Measurements from ENCODE around the gene RAD51.
"Not testable (repeated sequence)": the region's sequence is repeated elsewhere in the genome, so short reads cannot be mapped to it uniquely, and the experiment has no call there.

RAD51 gene

DNA sequence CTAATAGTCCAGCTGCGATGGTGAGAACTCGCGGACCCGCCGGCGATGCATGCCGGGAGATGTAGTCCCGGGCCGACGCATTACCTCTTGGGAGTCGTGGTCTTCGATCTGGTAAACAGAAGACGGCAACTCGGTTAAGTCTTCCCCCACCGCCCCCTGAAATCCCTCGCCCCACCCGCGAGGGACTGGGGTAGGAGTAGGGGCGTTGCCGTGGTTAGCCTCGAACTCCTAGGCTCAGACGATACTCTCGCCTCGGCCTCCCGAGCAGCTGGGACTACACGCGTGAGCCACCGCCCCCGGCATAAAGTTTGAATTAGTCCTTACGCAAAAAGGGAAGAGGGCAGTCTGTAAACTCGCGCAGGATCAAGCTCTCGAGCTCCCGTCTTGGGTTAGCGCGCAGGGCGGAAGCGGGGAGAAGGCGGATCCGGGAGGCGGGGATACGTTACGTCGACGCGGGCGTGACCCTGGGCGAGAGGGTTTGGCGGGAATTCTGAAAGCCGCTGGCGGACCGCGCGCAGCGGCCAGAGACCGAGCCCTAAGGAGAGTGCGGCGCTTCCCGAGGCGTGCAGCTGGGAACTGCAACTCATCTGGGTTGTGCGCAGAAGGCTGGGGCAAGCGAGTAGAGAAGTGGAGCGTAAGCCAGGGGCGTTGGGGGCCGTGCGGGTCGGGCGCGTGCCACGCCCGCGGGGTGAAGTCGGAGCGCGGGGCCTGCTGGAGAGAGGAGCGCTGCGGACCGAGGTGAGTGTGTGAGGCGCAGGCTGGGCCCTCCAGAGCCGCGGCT is at the start of gene RAD51:
Gene RAD51, plus strand, starts transcription at position 487 of the 781 bp plus-strand sequence. CDS start 3,585 bp downstream, outside the sequence.
- Histone ChIP-seq H3K4me1 (ENCODE audit: insufficient read depth, low read length) (peaks cover 11% of the 10 kb centered on the region), H2AFZ (ENCODE audit: low read depth, low read length) (peak within 1 kb of the TSS; percentile 87)

DNA sequence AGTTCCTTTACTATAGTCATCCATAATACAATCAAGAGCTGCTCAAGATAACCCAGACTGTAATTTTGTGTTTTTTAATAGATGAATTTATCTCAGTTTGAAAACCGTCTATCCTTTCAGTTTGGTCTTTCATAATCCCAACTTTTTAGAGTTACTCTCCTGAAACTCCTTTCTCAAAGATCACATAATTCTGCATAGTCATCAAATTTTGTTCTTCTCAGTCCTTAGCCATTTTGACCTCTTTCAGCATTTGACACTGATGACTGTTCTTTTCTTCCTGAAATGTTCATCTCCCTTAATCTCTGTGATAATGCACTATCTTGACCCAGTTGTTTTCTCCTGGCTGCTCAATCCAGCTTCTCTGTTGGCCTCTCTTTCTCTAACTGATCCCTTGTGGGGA is 47.5 kb upstream of the RAD51 start:
- no peak overlapping the region for H3K4me3 ChIP-seq (ENCODE audit: low read length)
- no peak overlapping the region for H2AFZ ChIP-seq (ENCODE audit: low read depth, low read length)
- no peaks in the 10 kb centered on the region for H3K27me3 ChIP-seq (ENCODE audit: insufficient read depth, low read length)
- H3K9me3 ChIP-seq (ENCODE audit: low read length) = no peaks in the 10 kb centered on the region
- H3K36me3 ChIP-seq (ENCODE audit: insufficient read depth, low read length) = peaks cover 34% of the 10 kb centered on the region
- no peaks in the 10 kb centered on the region for H3K4me1 ChIP-seq (ENCODE audit: insufficient read depth, low read length)

More for the DNA sequence above, at the start of gene RAD51:
- no peaks in the 10 kb centered on the region for H3K27me3 ChIP-seq (ENCODE audit: insufficient read depth, low read length)
- peak within 1 kb of the TSS; percentile 69 for H3K4me3 ChIP-seq (ENCODE audit: low read length)
- no peaks in the 10 kb centered on the region for H3K9me3 ChIP-seq (ENCODE audit: low read length)
- peaks cover 9% of the 10 kb centered on the region for H3K36me3 ChIP-seq (ENCODE audit: insufficient read depth, low read length)

DNA sequence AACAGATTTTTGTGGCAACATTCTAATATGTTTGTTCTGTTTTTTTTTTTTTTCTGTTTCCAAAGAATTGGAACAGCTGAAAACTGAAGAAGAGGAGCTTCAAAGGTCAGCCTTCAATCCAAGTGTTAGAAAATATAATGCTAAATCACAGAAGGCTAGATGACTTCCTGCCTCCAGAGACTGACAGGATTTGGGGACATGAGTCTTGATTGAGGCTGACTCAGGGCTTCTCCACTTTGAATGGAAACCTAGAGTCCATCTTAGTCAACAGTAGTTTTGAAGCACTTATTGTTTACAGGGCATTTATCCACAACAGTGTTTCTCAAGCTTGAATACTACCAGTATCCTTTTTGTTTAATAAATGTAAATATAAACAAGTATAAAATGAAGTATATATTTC is 44.5 kb upstream of the RAD51 start:
- Histone ChIP-seq H3K36me3 (ENCODE audit: insufficient read depth, low read length) (peaks cover 42% of the 10 kb centered on the region), H3K4me1 (ENCODE audit: insufficient read depth, low read length) (no peaks in the 10 kb centered on the region), H3K9me3 (ENCODE audit: low read length) (no peaks in the 10 kb centered on the region), H3K27me3 (ENCODE audit: insufficient read depth, low read length) (no peaks in the 10 kb centered on the region), H3K4me3 (ENCODE audit: low read length) (no peak overlapping the region), H2AFZ (ENCODE audit: low read depth, low read length) (no peak overlapping the region)

DNA sequence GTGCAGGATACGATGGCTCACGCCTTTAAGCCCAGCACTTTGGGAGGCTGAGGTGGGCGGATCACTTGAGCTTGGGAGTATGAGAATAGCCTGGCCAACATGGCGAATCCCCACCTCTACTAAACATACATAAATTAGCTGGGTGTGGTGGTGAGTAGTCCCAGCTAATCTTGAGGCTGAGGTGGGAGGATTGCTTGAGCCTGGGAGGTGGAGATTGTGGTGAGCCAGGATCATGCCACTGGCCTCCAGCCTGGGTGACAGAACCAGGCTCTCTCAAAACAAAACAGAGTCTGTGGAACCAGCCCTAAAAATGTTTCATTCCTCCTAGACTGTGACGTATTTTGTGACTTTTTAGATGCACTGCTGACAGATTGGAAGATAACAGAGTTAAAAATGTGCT is 34.3 kb upstream of the RAD51 start:
- peaks cover 6% of the 10 kb centered on the region for H3K9me3 ChIP-seq (ENCODE audit: low read length)
- H2AFZ ChIP-seq (ENCODE audit: low read depth, low read length) = no peak overlapping the region
- no peaks in the 10 kb centered on the region for H3K27me3 ChIP-seq (ENCODE audit: insufficient read depth, low read length)
- H3K36me3 ChIP-seq (ENCODE audit: insufficient read depth, low read length) = peaks cover 24% of the 10 kb centered on the region
- no peak overlapping the region for H3K4me3 ChIP-seq (ENCODE audit: low read length)
- no peaks in the 10 kb centered on the region for H3K4me1 ChIP-seq (ENCODE audit: insufficient read depth, low read length)

DNA sequence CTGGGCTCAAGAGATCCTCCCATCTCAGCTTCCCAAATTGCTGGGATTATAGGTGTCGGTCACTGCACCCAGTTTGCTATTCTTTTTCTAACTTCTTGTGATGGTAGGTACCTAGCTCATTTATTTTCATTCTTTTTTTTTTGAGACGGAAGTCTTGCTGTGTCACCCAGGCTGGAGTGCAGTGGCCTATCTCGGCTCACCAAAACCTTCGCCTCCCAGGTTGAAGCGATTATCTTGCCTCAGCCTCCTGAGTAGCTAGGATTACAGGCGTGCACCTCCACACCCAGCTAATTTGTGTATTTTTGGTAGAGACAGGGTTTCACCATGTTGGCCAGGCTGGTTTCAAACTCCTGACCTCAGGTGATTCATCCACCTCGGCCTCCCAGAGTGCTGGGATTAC is 30.1 kb upstream of the RAD51 start:
- H3K9me3 ChIP-seq (ENCODE audit: low read length) = peaks cover 8% of the 10 kb centered on the region
- H3K27me3 ChIP-seq (ENCODE audit: insufficient read depth, low read length) = no peaks in the 10 kb centered on the region
- no peak overlapping the region for H3K4me3 ChIP-seq (ENCODE audit: low read length)
- no peaks in the 10 kb centered on the region for H3K4me1 ChIP-seq (ENCODE audit: insufficient read depth, low read length)
- H3K36me3 ChIP-seq (ENCODE audit: insufficient read depth, low read length) = peaks cover 16% of the 10 kb centered on the region
- H2AFZ ChIP-seq (ENCODE audit: low read depth, low read length) = no peak overlapping the region

DNA sequence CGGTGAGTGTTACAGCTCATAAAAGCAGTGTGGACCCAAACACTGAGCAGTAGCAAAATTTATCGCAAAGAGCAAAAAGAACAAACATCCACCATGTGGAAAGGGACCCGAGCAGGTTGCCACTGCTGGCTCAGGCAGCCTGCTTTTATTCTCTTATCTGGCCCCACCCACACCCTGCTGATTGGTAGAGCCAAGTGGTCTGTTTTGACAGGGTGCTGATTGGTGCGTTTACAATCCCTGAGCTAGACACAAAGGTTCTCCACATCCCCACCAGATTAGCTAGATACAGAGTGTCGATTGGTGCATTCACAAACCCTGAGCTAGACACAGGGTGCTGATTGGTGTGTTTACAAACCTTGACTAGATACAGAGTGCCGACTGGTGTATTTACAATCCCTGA is 18.7 kb upstream of the RAD51 start:
- not testable (repeated sequence) for H3K4me3 ChIP-seq (ENCODE audit: low read length); H3K27me3 ChIP-seq (ENCODE audit: insufficient read depth, low read length); H3K36me3 ChIP-seq (ENCODE audit: insufficient read depth, low read length); H3K9me3 ChIP-seq (ENCODE audit: low read length); H2AFZ ChIP-seq (ENCODE audit: low read depth, low read length); H3K4me1 ChIP-seq (ENCODE audit: insufficient read depth, low read length)

DNA sequence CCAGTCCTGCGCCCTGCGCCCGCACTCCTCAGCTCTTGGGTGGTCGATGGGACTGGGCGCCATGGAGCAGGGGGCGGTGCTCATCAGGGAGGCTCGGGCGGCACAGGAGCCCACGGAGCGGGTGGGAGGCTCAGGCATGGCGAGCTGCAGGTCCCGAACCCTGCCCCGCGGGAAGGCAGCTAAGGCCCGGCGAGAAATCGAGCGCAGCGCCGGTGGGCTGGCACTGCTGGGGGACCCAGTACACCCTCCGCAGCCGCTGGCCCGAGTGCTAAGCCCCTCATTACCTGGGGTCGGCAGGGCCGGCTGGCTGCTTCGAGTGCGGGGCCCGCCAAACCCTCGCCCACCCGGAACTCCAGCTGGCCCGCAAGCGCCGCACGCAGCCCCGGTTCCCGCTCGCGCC is 18.1 kb upstream of the RAD51 start:
- H3K4me3 ChIP-seq (ENCODE audit: low read length); H3K4me1 ChIP-seq (ENCODE audit: insufficient read depth, low read length); H3K36me3 ChIP-seq (ENCODE audit: insufficient read depth, low read length); H2AFZ ChIP-seq (ENCODE audit: low read depth, low read length); H3K27me3 ChIP-seq (ENCODE audit: insufficient read depth, low read length); H3K9me3 ChIP-seq (ENCODE audit: low read length): not testable (repeated sequence)

DNA sequence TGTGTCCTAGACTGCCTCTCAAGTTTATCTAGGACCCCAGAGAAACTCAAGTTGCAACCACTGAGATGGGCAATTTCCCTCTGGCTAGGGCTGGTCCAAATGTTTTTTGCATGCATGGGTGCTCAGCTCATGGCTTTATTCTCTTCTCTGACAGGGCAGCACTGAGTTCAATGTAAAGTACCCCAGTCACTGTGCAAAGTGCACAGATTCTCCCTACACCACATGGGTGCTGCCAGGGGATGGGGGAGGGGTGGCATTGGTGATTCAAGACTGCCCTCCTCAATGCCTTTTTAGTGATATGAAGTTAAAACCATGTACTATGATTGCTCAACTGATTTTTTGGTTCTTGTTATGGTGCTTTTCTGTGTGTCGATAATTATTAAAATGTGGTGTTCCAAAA is 14.8 kb upstream of the RAD51 start:
- Histone ChIP-seq H3K36me3 (ENCODE audit: insufficient read depth, low read length) (no peaks in the 10 kb centered on the region), H3K4me1 (ENCODE audit: insufficient read depth, low read length) (no peaks in the 10 kb centered on the region), H3K27me3 (ENCODE audit: insufficient read depth, low read length) (no peaks in the 10 kb centered on the region), H3K4me3 (ENCODE audit: low read length) (no peak overlapping the region), H3K9me3 (ENCODE audit: low read length) (no peaks in the 10 kb centered on the region), H2AFZ (ENCODE audit: low read depth, low read length) (no peak overlapping the region)

DNA sequence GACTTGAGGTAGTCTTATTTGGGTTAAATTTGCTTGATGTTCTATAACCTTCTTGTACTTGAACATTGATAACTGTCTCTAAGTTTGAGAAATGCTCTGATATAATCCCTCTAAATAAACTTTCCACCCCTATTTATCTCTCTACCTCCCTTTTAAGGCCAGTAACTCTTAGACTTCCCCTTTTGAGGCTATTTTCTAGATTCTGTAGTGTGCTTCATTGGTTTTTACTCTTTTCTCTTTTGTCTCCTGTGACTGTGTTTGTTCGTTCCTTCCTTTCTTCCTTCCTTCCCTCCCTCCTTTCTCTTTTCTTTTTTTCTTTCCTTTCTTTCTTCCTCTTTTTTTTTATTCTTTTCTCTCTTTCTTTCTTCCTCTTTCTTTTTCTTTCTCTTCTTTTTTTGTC is 14.0 kb upstream of the RAD51 start:
- H3K4me1 ChIP-seq (ENCODE audit: insufficient read depth, low read length); H3K4me3 ChIP-seq (ENCODE audit: low read length); H3K36me3 ChIP-seq (ENCODE audit: insufficient read depth, low read length); H3K9me3 ChIP-seq (ENCODE audit: low read length); H2AFZ ChIP-seq (ENCODE audit: low read depth, low read length); H3K27me3 ChIP-seq (ENCODE audit: insufficient read depth, low read length): not testable (repeated sequence)

DNA sequence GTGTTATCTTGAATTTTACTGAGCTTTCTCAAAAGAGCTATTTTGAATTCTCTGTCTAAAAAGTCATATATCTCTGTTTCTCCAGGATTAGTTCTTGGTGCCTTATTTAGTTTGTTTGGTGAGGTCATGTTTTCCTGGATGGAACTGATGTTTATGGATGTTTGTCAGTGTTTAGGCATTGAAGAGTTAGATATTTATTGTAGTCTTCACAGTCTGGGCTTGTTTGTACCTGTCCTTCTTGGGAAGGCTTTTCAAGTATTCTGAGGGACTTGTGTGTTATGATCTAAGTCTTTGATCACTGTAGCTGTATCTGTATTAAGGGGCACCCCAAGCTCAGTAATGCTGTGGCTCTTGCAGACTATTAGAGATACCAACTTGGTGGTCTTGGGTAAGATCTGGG is 10.6 kb upstream of the RAD51 start:
- H3K9me3 ChIP-seq (ENCODE audit: low read length) = no peaks in the 10 kb centered on the region
- no peak overlapping the region for H3K4me3 ChIP-seq (ENCODE audit: low read length)
- H2AFZ ChIP-seq (ENCODE audit: low read depth, low read length) = no peak overlapping the region
- no peaks in the 10 kb centered on the region for H3K4me1 ChIP-seq (ENCODE audit: insufficient read depth, low read length)
- H3K36me3 ChIP-seq (ENCODE audit: insufficient read depth, low read length) = no peaks in the 10 kb centered on the region
- H3K27me3 ChIP-seq (ENCODE audit: insufficient read depth, low read length) = no peaks in the 10 kb centered on the region

DNA sequence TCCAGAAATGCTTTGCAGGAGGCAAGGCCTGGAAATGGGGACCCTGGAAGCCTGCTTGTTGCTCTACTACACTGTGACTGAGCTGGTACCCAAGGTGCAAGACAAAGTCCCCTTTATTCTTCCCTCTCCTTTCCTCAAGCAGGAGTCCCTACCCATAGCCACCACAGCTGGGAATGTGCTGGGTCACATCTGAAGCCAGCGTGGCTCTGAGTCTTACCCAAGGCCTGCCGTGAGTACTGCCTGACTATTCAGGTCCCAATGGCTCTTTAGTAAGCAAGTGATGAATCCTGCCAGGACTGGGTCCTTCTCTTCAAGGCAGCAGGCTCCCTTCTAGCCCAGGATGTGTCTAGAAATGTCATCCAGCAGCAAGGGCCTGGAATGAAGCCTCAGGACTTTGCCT is 9.6 kb upstream of the RAD51 start:
- no peaks in the 10 kb centered on the region for H3K36me3 ChIP-seq (ENCODE audit: insufficient read depth, low read length)
- H3K27me3 ChIP-seq (ENCODE audit: insufficient read depth, low read length) = no peaks in the 10 kb centered on the region
- no peaks in the 10 kb centered on the region for H3K9me3 ChIP-seq (ENCODE audit: low read length)
- no peak overlapping the region for H3K4me3 ChIP-seq (ENCODE audit: low read length)
- no peak overlapping the region for H2AFZ ChIP-seq (ENCODE audit: low read depth, low read length)
- no peaks in the 10 kb centered on the region for H3K4me1 ChIP-seq (ENCODE audit: insufficient read depth, low read length)

DNA sequence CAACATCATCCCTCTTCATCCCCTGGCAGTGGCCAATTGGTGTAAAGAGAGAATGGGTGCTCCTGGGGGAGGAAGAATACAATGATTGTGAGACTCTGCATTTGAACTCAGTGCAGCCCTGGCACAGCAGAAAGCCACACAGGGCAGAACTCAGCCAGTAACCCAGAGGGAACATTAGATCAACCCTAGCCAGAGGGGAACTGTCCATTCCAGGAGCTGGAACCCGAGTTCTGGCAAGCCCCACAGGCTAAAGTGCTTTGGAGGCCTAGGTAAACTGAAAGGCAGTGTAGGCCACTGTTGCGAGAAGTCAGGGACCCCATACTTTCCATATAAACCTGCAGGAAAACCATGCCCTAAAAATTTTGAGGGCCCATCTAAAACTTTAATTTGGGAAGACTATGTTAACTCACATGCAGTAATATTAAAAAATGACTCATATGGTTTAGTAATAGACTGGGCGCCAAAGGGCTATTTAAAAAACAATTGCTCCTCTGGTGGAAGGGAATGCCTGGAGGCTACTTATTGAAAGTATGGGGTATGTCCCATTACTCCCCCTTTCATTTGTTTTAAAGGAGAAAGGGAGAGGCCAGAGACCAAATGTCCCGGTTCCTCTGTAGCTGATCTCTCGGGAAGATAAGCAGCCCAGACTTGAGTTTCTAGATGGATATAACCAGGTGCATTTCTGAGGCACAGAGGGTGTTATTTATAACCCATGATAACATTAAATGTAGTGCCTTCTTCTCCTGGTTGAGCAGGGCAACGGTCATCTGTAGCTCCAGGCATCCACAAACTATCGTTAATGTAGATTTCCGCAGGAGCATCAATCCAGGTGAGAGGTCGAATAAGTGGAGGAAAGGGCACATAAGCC is 5.8 kb upstream of the RAD51 start:
- H3K4me3 ChIP-seq (ENCODE audit: low read length) = no peak overlapping the region
- H3K36me3 ChIP-seq (ENCODE audit: insufficient read depth, low read length) = no peaks in the 10 kb centered on the region
- no peak overlapping the region for H2AFZ ChIP-seq (ENCODE audit: low read depth, low read length)
- peaks cover 7% of the 10 kb centered on the region for H3K4me1 ChIP-seq (ENCODE audit: insufficient read depth, low read length)
- H3K9me3 ChIP-seq (ENCODE audit: low read length) = no peaks in the 10 kb centered on the region
- H3K27me3 ChIP-seq (ENCODE audit: insufficient read depth, low read length) = no peaks in the 10 kb centered on the region

DNA sequence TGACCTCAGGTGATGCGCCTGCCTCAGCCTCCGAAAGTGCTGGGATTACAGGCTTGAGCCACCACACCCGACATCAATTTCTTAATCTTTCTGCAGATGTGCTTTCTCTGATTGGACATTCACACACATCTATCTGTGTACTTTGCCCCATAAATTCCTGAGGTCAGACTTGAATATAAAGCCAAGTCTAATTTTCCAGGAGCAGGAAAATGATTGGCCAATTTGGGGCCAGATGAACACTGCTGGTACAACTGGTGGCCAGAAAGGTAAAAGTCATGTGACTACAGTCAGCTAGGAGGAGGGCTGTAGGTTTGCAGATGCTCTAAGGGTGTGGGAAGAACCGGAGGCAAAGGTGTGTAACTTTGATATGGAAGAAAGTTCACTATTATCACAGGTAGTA is 3.2 kb upstream of the RAD51 start:
- no peak overlapping the region for H3K4me3 ChIP-seq (ENCODE audit: low read length)
- H3K36me3 ChIP-seq (ENCODE audit: insufficient read depth, low read length) = no peaks in the 10 kb centered on the region
- peaks cover 11% of the 10 kb centered on the region for H3K4me1 ChIP-seq (ENCODE audit: insufficient read depth, low read length)
- H3K27me3 ChIP-seq (ENCODE audit: insufficient read depth, low read length) = no peaks in the 10 kb centered on the region
- no peaks in the 10 kb centered on the region for H3K9me3 ChIP-seq (ENCODE audit: low read length)
- H2AFZ ChIP-seq (ENCODE audit: low read depth, low read length) = no peak overlapping the region

All from neuron (in vitro differentiated cells).